ENCODE data around the gene CCDC27. TPM values are rescaled to one million over a fixed set of nuclear protein-coding genes. Genes with fewer than 3 reads are reported as not detected.
"Not testable (repeated sequence)": the region's sequence is repeated elsewhere in the genome, so short reads cannot be mapped to it uniquely, and the experiment has no call there.

The CCDC27 gene
- total RNA-seq, 1 experiment from 2014 or later: not detected

GRCh38 chr1:3799976-3800685 lies 47.9 kb downstream of the CCDC27 start:
- Histone ChIP-seq H3K36me3 (ENCODE audit: control insufficient read depth in 1 of 2, insufficient read depth in 2 of 2, low read length in 2 of 2) (no peaks in the 10 kb centered on the region), H3K9me3 (ENCODE audit: control insufficient read depth in 1 of 2, insufficient read depth in 1 of 2, low read depth in 1 of 2, low read length in 2 of 2) (no peaks in the 10 kb centered on the region), H3K79me2 (ENCODE audit: insufficient read depth, low read length) (peaks cover 12% of the 10 kb centered on the region), H3K4me1 (ENCODE audit: control insufficient read depth in 1 of 2, insufficient read depth in 2 of 2, low read length in 2 of 2) (peaks cover 5 to 11% of the 10 kb centered on the region in 2 experiments; a peak in 2 of 4 replicates), H3K4me2 (ENCODE audit: low read length) (no peak overlapping the region), H3K27me3 (ENCODE audit: insufficient read depth, low read length) (no peaks in the 10 kb centered on the region), H2AFZ (ENCODE audit: low read depth, low read length, poor library complexity, severe bottlenecking) (no peak overlapping the region), H3K4me3 (replicated peaks in 1 of 2; ENCODE audit: low read depth in 1 of 2, low read length in 2 of 2) (no peak overlapping the region), H3K27ac (ENCODE audit: low read depth, low read length) (no peak overlapping the region), H3K9me2 (ENCODE audit: insufficient read depth) (no peaks in the 10 kb centered on the region), H4K20me1 (ENCODE audit: insufficient read depth) (no peaks in the 10 kb centered on the region), H3K9ac (ENCODE audit: low read length) (no peak overlapping the region)
- TF ChIP-seq CBX3 (IDR thresholded peaks at IDR 0.05; ENCODE audit: low read depth): no peak
- TF ChIP-seq, protein P1, sequence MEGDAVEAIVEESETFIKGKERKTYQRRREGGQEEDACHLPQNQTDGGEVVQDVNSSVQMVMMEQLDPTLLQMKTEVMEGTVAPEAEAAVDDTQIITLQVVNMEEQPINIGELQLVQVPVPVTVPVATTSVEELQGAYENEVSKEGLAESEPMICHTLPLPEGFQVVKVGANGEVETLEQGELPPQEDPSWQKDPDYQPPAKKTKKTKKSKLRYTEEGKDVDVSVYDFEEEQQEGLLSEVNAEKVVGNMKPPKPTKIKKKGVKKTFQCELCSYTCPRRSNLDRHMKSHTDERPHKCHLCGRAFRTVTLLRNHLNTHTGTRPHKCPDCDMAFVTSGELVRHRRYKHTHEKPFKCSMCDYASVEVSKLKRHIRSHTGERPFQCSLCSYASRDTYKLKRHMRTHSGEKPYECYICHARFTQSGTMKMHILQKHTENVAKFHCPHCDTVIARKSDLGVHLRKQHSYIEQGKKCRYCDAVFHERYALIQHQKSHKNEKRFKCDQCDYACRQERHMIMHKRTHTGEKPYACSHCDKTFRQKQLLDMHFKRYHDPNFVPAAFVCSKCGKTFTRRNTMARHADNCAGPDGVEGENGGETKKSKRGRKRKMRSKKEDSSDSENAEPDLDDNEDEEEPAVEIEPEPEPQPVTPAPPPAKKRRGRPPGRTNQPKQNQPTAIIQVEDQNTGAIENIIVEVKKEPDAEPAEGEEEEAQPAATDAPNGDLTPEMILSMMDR (IDR thresholded peaks at IDR 0.05 in 2 of 3, conservative IDR thresholded peaks at IDR 0.05 in 1 of 3; ENCODE audit: borderline replicate concordance in 1 of 3, insufficient read depth in 1 of 3, low read depth in 2 of 3, low read length in 2 of 3): no peak
- no peak for TF ChIP-seq RAD21 (IDR thresholded peaks at IDR 0.05; ENCODE audit: low read depth)
- CTCF ChIA-PET: no interaction called here
- DNase-seq (ENCODE audit: low read depth, low spot score) (no peak), ATAC-seq (no peak)
- BruUV-seq (replicated peaks): no TSS peak
- intact Hi-C loops (cut with micrococcal nuclease): loop anchor here (2.0 to 5.0 kb wide), 2 partner anchors 15 to 348 kb away; partner anchors contain the start of gene ARHGEF16
- RAD21 ChIA-PET (ENCODE audit: low non-redundant PET in 1 of 2, low total read pairs in 2 of 2, uncharacterized antibody in 2 of 2, unreplicated experiment in 2 of 2): no interaction called here
- POLR2A ChIA-PET: no interaction called here

DNA sequence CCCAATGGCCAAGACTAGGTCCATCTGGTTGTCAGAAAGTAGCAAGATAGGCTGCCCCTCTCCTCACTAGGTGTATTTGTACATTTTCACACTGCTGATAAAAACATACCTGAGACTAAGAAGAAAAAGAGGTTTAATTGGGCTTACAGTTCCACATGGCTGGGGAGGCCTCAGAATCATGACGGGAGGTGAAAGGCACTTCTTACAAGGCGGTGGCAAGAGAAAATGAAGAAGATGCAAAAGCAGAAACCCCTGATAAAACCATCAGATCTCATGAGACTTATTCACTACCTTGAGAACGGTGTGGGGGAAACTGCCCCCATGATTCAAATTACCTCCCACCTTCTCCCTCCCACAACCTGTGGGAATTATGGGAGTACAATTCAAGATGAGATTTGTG lies 48.5 kb downstream of the CCDC27 start:
- H3K27ac ChIP-seq (ENCODE audit: low read depth, low read length); ATAC-seq; H3K4me2 ChIP-seq (ENCODE audit: low read length); H3K4me1 ChIP-seq (ENCODE audit: control insufficient read depth in 1 of 2, insufficient read depth in 2 of 2, low read length in 2 of 2); H3K36me3 ChIP-seq (ENCODE audit: control insufficient read depth in 1 of 2, insufficient read depth in 2 of 2, low read length in 2 of 2); H3K4me3 ChIP-seq (replicated peaks in 1 of 2; ENCODE audit: low read depth in 1 of 2, low read length in 2 of 2); H4K20me1 ChIP-seq (ENCODE audit: insufficient read depth); H3K9ac ChIP-seq (ENCODE audit: low read length); H3K9me3 ChIP-seq (ENCODE audit: control insufficient read depth in 1 of 2, insufficient read depth in 1 of 2, low read depth in 1 of 2, low read length in 2 of 2); RAD21 ChIA-PET (ENCODE audit: low non-redundant PET in 1 of 2, low total read pairs in 2 of 2, uncharacterized antibody in 2 of 2, unreplicated experiment in 2 of 2); H3K27me3 ChIP-seq (ENCODE audit: insufficient read depth, low read length); DNase-seq (ENCODE audit: low read depth, low spot score); POLR2A ChIA-PET; H3K9me2 ChIP-seq (ENCODE audit: insufficient read depth); H3K79me2 ChIP-seq (ENCODE audit: insufficient read depth, low read length); H2AFZ ChIP-seq (ENCODE audit: low read depth, low read length, poor library complexity, severe bottlenecking); BruUV-seq (replicated peaks): not testable (repeated sequence)
- CTCF ChIA-PET: interaction anchor here (1.4 kb wide), 1 partner anchor 25 kb away, joined by 4 read pairs; no protein-coding TSS in a partner anchor
- intact Hi-C loops (cut with micrococcal nuclease): loop anchor here (1.0 to 5.0 kb wide), 3 partner anchors 16 to 348 kb away; partner anchors contain the start of gene ARHGEF16

Measured in HCT116 (cell line).